HK-2 (cell line): Measurements from ENCODE around the gene GRAMD4.
"Not testable (repeated sequence)": the region's sequence is repeated elsewhere in the genome, so short reads cannot be mapped to it uniquely, and the experiment has no call there.

Experiments used
- DNase-seq: peaks from one replicate; pipeline ENCODE4 v3.0.0-alpha.2; 2018; ENCODE audit not compliant: unreplicated experiment

The GRAMD4 gene

GRCh38 chr22:46620588-46621242 lies 529 bp downstream of the GRAMD4 start:
- no peak for DNase-seq

DNA sequence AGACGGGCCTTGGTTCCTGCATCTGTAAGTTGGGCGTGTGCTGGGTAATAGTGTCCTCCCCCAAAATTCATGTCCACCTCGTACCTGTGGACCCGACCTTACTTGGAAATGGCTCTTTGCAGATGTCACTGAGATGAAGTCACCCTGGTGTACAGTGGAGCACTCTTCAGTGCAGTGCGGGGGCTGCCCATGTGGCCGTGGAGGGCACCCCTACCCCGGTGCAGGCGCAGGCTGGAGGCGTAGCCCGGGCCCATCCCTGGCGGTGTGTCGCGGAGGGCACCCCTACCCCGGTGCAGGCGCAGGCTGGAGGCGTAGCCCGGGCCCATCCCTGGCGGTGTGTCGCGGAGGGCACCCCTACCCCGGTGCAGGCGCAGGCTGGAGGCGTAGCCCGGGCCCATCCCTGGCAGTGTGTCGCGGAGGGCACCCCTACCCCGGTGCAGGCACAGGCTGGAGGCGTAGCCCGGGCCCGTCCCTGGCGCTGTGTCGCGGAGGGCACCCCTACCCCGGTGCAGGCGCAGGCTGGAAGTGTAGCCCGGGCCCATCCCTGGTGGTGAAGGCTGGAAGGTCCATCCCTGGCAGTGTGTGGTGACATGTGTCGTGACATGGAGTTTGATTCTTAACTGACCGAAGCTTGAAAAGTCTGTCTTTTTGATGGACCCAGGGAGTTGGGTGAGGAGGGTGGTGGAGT lies 1.2 kb downstream of the GRAMD4 start:
- DNase-seq: not testable (repeated sequence)

DNA sequence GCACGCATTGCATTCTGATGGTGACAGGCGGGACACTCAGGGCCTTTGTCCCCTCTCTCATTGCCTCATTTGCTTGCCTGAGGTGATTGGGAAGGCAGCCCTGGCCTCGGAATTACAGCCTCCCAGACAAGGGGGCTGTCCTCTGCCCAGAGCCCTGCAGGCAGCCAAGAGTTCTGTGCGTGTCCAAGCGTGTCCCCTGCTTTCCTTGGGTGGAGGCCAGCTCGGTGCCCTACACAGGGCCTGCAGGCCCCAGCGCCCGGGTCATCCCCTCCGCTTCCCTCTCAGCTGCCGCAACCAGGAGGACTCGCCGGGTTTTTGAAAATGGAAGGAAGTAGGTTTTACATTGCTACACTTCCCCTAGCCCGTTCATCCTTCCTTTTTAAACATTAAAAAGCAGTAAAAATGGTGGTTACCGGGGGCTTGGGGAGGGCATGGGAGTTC lies 1.9 kb downstream of the GRAMD4 start:
- no peak for DNase-seq

DNA sequence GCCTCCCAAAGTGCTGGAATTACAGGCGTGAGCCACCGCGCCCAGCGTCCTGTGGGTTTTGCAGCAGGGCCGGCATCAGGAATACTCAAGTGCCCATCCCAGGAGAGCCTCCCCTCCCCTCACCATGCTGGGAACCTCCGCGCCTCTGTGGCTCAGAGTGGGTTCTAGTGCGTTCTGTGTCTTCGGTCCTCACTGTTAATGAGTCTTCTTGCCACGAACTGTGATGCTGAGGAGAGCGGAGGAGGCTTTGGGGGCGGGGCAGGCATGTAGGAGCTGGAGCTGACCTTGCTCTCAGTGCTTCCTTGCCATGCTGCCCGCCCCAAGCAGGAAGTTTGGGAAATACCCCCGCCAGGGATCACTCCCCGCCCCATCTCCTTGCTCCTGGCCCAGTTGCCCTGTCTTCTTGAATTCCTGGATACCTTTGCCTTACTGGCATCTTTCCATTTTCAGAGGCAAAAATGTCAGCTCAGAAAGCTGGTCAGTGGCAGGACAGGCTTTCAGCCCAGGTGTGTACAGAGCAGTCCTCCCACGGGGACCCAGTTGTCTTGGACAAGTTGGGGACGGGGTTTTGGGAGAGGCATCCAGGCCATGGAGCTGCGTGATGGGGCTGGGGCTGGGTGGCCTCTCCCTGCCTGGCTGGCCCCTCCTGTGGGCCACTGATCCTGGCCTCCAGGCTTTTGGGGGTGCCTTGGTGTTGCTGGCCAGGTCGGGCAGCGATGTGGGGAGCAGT lies 5.1 kb downstream of the GRAMD4 start:
- DNase-seq: no peak

DNA sequence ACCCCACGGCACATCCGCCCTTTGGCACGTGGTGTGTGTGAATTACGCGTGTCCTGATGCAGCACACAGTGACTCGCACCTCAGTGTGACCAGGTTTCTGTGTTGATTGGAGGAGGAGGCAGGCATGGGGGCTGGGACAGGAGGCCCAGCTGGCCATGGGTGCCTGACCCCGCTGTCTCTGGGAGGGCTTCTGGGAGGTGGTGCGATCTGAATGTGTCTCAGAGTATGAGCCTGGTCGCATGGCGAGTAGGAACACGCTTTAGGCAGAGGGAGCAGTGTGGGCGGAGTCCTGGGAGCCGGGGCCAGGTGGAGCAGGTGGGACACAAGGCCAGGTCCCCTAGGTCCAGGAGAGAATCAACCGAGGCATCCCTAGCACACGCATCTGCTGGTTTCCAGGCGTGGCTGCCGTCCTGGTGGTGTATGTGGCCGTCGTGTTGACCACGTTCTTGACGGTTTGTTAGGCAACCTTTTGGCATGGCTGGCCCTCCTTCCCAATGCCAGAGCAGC lies 5.7 kb downstream of the GRAMD4 start:
- DNase-seq: no peak

- DNase-seq: no peak
Observed at GRCh38 chr22:46626356-46626755, 6.2 kb downstream of the GRAMD4 start.

GRCh38 chr22:46626911-46627805 lies 7.0 kb downstream of the GRAMD4 start:
- DNase-seq: no peak

DNA sequence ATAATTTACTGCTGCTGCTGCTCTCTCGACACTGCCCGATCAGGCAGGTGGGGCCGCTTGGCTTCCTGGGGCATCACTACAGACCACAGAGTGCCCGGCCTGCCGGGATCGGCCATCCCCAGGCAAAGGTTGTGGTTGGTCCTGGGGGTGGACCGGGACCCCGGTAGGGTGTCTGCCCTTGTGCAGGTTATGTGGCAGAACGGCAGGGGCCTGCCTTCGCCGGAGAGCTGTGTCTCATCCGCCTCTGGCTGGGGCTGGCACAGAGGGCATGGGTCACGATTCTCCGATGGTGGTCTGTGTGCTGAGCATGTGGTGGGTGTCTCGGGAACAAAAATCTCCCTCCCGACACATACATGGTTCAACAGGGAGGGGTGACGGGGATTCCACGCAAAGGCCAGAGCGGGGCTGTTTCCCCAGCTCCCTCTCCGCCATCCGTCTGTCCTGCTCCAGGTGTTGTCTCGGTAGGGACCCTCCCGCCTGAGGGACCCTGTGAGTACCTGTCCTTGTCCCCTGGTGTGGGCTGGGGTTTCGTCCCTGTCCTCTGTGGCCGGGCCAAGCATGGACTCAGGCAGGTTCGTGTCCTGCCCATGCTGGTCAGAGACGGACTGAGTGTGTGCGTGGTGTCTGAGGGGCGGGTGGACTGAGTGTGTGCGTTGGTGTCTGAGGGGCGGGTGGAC lies 7.8 kb downstream of the GRAMD4 start:
- no peak for DNase-seq

- DNase-seq: no peak
Observed at GRCh38 chr22:46628756-46629155, 8.6 kb downstream of the GRAMD4 start.

DNA sequence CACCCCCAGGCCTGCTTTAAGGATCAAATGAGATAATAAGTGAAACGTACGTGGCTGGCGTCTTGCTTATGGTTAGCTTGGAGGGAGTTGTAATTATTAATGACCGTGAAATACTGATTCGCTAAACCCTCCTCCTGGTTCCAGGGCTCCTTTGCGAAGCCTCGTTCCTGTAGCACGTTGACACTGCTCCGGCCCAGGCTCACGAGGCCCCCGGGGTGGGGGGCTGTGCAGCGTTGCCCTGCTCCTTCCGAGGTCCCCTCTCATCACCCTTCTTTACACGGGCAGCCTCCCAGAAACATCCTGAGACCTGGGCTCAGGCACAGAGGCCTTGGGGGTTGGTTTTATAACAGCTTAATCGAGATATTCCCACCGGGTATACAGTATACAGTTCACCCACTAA lies 9.1 kb downstream of the GRAMD4 start:
- DNase-seq: no peak

DNA sequence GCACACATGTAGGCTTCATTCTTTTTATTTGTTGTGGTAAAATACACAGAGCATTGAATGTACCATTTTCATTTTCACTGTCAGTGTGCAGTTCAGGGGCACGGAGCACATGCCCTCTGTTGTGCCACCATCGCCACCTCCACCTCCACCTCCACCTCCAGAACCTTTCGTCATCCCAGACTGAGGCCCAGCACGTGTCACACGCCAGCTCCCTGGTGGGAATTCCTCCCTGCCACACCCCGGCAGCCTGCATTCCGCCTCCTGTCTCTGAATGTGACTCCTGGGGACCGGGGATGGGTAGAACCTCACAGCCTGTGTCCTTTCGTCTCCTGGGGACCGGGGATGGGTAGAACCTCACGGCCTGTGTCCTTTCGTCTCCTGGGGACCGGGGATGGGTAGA lies 10.9 kb downstream of the GRAMD4 start:
- no peak for DNase-seq

DNA sequence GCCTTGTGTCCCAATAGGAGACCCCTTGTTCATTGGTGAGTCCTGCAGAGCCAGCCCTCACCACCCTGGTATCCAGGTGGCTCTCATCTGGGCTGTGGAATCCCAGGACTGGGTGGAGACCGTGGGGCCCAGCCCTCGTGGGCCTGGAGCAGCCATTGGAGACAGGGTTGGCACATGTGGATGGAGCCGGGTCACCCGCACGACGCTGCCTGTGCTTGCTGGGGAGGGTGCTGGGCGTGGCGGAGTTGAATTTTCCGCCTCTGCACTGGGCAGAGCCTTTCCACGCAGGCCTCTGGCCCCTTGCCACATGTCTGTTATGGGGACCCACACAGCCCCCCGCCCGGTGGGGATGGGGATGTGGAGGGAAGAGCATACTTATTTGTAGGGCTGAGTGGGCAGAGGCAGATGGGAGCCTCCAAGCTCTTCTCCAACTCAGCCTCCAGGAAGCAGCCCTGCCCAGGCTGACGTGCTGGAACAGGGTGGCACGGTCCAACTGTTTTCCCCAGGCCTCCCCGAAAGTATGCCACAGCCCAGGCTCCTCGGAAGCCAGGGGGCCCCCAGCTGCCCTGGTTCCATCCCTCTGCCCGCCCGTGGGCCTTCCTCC lies 12.6 kb downstream of the GRAMD4 start:
- no peak for DNase-seq

- DNase-seq: no peak
Observed at GRCh38 chr22:46633334-46633890, 13.2 kb downstream of the GRAMD4 start.

- no peak for DNase-seq
Observed at GRCh38 chr22:46634011-46634699, 14.0 kb downstream of the GRAMD4 start.

DNA sequence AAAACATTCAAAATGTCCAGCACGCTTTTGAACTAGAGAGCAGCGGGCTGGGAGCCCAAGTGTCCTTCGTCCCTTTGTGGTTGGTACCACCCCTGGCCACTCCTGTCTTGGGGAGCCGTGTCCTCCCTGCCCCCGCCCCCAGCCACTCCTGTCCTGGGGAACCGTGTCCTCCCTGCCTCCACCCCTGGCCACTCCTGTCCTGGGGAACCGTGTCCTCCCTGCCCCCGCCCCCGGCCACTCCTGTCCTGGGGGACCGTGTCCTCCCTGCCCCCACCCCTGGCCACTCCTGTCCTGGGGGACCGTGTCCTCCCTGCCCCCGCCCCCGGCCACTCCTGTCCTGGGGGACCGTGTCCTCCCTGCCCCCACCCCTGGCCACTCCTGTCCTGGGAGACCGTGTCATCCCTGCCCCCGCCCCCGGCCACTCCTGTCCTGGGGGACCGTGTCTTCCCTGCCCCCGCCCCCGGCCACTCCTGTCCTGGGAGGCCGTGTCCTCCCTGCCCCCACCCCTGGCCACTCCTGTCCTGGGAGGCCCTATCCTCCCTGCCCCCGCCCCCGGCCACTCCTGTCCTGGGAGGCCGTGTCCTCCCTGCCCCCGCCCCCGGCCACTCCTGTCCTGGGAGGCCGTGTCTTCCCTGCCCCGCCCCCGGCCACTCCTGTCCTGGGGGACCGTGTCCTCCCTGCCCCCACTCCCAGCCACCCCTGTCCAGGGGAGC lies 14.9 kb downstream of the GRAMD4 start:
- DNase-seq: not testable (repeated sequence)

GRCh38 chr22:46635756-46636155 lies 15.6 kb downstream of the GRAMD4 start:
- DNase-seq: no peak

GRCh38 chr22:46636221-46637002 lies 16.2 kb downstream of the GRAMD4 start:
- no peak for DNase-seq
